SK-N-MC (cell line): Measurements from ENCODE around the gene DNAI7.

ENCODE experiments used
- EZH2 ChIP-seq: fragments of 200-600 bp; sonication (generic); IDR thresholded peaks from one replicate; pipeline ENCODE4 v1.6.1; 2017; ENCODE audit warnings: antibody characterized with exemption
- POLR2AphosphoS5 ChIP-seq: IDR thresholded peaks from 2 replicates; pipeline ENCODE4 v1.6.1; 2012; ENCODE audit warnings: mild to moderate bottlenecking, low read depth, low read length, borderline replicate concordance

DNA sequence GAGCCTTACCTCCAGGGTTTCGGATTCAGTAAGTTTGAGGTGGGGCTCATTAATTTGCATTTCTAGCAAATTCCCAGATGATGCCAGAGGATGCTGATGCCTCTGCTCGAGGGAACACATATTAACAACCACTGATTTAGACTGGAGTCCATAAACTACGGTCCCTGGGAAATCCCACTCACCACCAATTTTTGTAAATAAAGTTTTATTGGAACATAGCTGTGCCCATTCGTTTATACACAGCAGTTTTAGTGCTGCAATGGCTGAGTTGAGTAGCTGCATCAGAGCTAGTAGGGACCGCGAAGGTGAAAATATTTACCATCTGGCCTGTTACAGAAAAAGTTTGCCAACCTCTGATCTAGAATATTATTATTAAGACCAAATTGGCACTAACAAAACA, 73.8 kb downstream of the DNAI7 start:
- TF ChIP-seq POLR2AphosphoS5 (no peak), EZH2 (no peak)
